Liver (tissue), 9 donors: ENCODE measurements around the gene HTR4. TPM values are rescaled to one million over a fixed set of nuclear protein-coding genes. Genes with fewer than 3 reads are reported as not detected.

ENCODE experiments used
- DNase-seq: peaks from one replicate; pipeline ENCODE4 v3.0.0-alpha.2; 2017; ENCODE audit warnings: low spot score
- H3K27ac ChIP-seq, 2 donors: one replicate each; pipeline ENCODE4 v1.7.0; 2013; ENCODE audit warnings: inconsistent platforms in 2 of 2, low read length in 2 of 2, control low read depth in 1 of 2, low read depth in 1 of 2, mild to moderate bottlenecking in 1 of 2
- H3K27me3 ChIP-seq, 4 donors: one replicate each; pipeline versions ENCODE4 v1.6.1 to v1.7.0; 2013; ENCODE audit warnings: low read length in 3 of 4, inconsistent platforms in 1 of 4, mild to moderate bottlenecking in 1 of 4, moderate library complexity in 1 of 4; ENCODE audit not compliant: control insufficient read depth in 4 of 4, insufficient read depth in 4 of 4
- H3K36me3 ChIP-seq, 4 donors: one replicate each; pipeline versions ENCODE4 v1.6.1 to v1.7.0; 2013; ENCODE audit warnings: low read length in 3 of 4, mild to moderate bottlenecking in 3 of 4, low read depth in 1 of 4, moderate library complexity in 1 of 4; ENCODE audit not compliant: control insufficient read depth in 4 of 4, insufficient read depth in 3 of 4
- H3K4me1 ChIP-seq, 4 donors: one replicate each; pipeline versions ENCODE4 v1.6.1 to v1.7.0; 2013; ENCODE audit warnings: low read length in 3 of 4, mild to moderate bottlenecking in 3 of 4, moderate library complexity in 1 of 4; ENCODE audit not compliant: control insufficient read depth in 4 of 4, insufficient read depth in 4 of 4
- H3K4me3 ChIP-seq, 3 donors: one replicate each; pipeline versions ENCODE4 v1.6.1 to v1.7.0; 2013; ENCODE audit warnings: low read length in 3 of 3, control low read depth in 1 of 3, low read depth in 1 of 3, mild to moderate bottlenecking in 1 of 3
- H3K9ac ChIP-seq, 2 donors: one replicate each; pipeline ENCODE4 v1.7.0; 2013; ENCODE audit warnings: low read length in 2 of 2, mild to moderate bottlenecking in 2 of 2, moderate library complexity in 2 of 2, control low read depth in 1 of 2, low read depth in 1 of 2
- H3K9me3 ChIP-seq, 4 donors: one replicate each; pipeline versions ENCODE4 v1.6.1 to v1.7.0; 2013; ENCODE audit warnings: low read length in 3 of 4; ENCODE audit not compliant: control insufficient read depth in 4 of 4
- ATF3 ChIP-seq: IDR thresholded peaks from 2 replicates; pipeline ENCODE4 v1.6.1; 2016; ENCODE audit warnings: antibody characterized with exemption
- CTCF ChIP-seq: fragments of 150-350 bp; IDR thresholded peaks from 2 replicates; pipeline ENCODE4 v1.5.1; 2017; ENCODE audit warnings: improper control_type of control experiment, low read depth, low read length; ENCODE audit not compliant: missing input control
- EGR1 ChIP-seq, 2 donors: IDR thresholded peaks; 2 replicates each; pipeline ENCODE4 v1.6.1; 2016 to 2018; ENCODE audit warnings: antibody characterized with exemption in 2 of 2, low read depth in 2 of 2
- FOXA1 ChIP-seq: IDR thresholded peaks from 2 replicates; pipeline ENCODE4 v1.6.1; 2016; ENCODE audit warnings: antibody characterized with exemption
- FOXA2 ChIP-seq: IDR thresholded peaks from 2 replicates; pipeline ENCODE4 v1.6.1; 2016; ENCODE audit warnings: antibody characterized with exemption
- HNF4G ChIP-seq: IDR thresholded peaks from 2 replicates; pipeline ENCODE4 v1.6.1; 2016; ENCODE audit warnings: antibody characterized with exemption
- JUND ChIP-seq, 2 donors: IDR thresholded peaks; 2 replicates each; pipeline ENCODE4 v1.6.1; 2016; ENCODE audit warnings: antibody characterized with exemption in 2 of 2
- MAX ChIP-seq: IDR thresholded peaks from 2 replicates; pipeline ENCODE4 v1.6.1; 2016; ENCODE audit warnings: antibody characterized with exemption
- RAD21 ChIP-seq, 2 donors: IDR thresholded peaks; 2 replicates each; pipeline ENCODE4 v1.6.1; 2016; ENCODE audit warnings: antibody characterized with exemption in 2 of 2, mild to moderate bottlenecking in 2 of 2
- REST ChIP-seq: IDR thresholded peaks from 2 replicates; pipeline ENCODE4 v1.6.1; 2016; ENCODE audit warnings: antibody characterized with exemption, mild to moderate bottlenecking
- RXRA ChIP-seq, 2 donors: IDR thresholded peaks; 2 replicates each; pipeline ENCODE4 v1.6.1; 2017 to 2018; ENCODE audit warnings: antibody characterized with exemption in 2 of 2, mild to moderate bottlenecking in 1 of 2
- SP1 ChIP-seq: IDR thresholded peaks from 2 replicates; pipeline ENCODE4 v1.6.1; 2018; ENCODE audit warnings: antibody characterized with exemption, mild to moderate bottlenecking
- TAF1 ChIP-seq: conservative IDR thresholded peaks from 2 replicates; pipeline ENCODE4 v1.6.1; 2016; ENCODE audit warnings: antibody characterized with exemption, mild to moderate bottlenecking
- YY1 ChIP-seq: IDR thresholded peaks from 2 replicates; pipeline ENCODE4 v1.6.1; 2016; ENCODE audit warnings: antibody characterized with exemption, mild to moderate bottlenecking
- ZBTB33 ChIP-seq: IDR thresholded peaks from 2 replicates; pipeline ENCODE4 v1.6.1; 2016; ENCODE audit warnings: antibody characterized with exemption
- WGBS: extraction: QIAGEN DNeasy Blood & Tissue Kit; methylation state at CpG from one replicate; pipeline ENCODE4 v1.1.7; 2013; 5-methylcytosine and 5-hydroxymethylcytosine counted together
- polyA plus RNA-seq, 2 donors: library from polyadenylated mRNA; stranded (reverse) in 1 of 2; unstranded in 1 of 2; fragments of 200-250 nt in 1 of 2; fragments of >200 nt in 1 of 2; fragmentation: Nextera tagmentation in 1 of 2; extraction: Ambion mirVana in 1 of 2; gene quantifications; one replicate each; pipeline versions ENCODE4 v1.2.1 to v1.2.3, GENCODE V29; 2013 to 2015
- total RNA-seq, 2 donors: library from RNA; depleted of rRNA; stranded (reverse); fragments of >200 nt; gene quantifications; one replicate each; pipeline ENCODE4 v1.2.3, GENCODE V29; 2014
- donor health status: healthy.
- donor health status: healthy.
- donor health status: healthy.
- donor health status: healthy.
- donor health status: healthy.

HTR4 gene
- total and polyA plus RNA-seq, 4 donors = 0.19 to 2.4 (median 0.98) TPM

DNA sequence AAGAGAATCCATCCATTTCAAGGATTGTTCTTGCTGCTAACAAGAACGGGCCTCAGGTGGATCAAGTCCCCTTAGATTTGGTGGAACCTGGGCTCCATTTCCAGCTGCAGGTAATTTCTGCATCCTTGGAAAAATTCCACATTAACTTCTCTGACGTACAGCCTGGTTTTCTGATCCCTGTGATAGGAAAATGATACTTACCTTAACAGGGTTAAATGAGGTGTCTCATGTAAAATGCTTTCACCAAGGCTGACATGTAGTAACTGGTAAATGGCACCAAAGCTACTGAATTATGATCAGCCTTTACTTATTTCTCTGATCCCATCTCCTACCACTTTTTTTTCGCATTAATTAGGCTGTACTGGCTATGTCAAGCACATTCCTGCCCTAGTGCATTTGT is 176.9 kb downstream of the HTR4 start:
- H3K4me3 ChIP-seq = no peak overlapping the region
- H3K27ac ChIP-seq = no peak overlapping the region
- H3K27me3 ChIP-seq = no peaks in the 10 kb centered on the region
- TF ChIP-seq FOXA2 (no peak), TAF1 (no peak), RXRA (IDR thresholded peaks at IDR 0.05) (no peak), YY1 (no peak), CTCF (no peak), REST (no peak), FOXA1 (no peak), JUND (IDR thresholded peaks at IDR 0.05) (no peak), HNF4G (no peak)
- H3K9ac ChIP-seq = no peak overlapping the region
- no peak for DNase-seq
- no peaks in the 10 kb centered on the region for H3K9me3 ChIP-seq
- no peaks in the 10 kb centered on the region for H3K4me1 ChIP-seq
- 91% methylated on average over 3 of the region's 3 CpGs for WGBS
- no peaks in the 10 kb centered on the region for H3K36me3 ChIP-seq

GRCh38 chr5:148476302-148476701 is 178.0 kb downstream of the HTR4 start:
- 89% methylated on average over 3 of the region's 3 CpGs for WGBS

More at GRCh38 chr5:148476302-148476701, 178.0 kb downstream of the HTR4 start:
- Histone ChIP-seq H3K27me3 (no peaks in the 10 kb centered on the region), H3K9ac (no peak overlapping the region), H3K4me1 (no peaks in the 10 kb centered on the region), H3K36me3 (no peaks in the 10 kb centered on the region), H3K4me3 (no peak overlapping the region), H3K27ac (no peak overlapping the region), H3K9me3 (no peaks in the 10 kb centered on the region)
- DNase-seq = no peak
- TF ChIP-seq ATF3 (no peak), EGR1 (IDR thresholded peaks at IDR 0.05; ENCODE audit: low read depth in 2 of 2) (no peak), TAF1 (no peak), RAD21 (IDR thresholded peaks at IDR 0.05) (no peak), JUND (IDR thresholded peaks at IDR 0.05) (no peak), CTCF (no peak), HNF4G (no peak), SP1 (no peak), ZBTB33 (no peak), REST (no peak), MAX (no peak), RXRA (IDR thresholded peaks at IDR 0.05) (no peak)
